Myometrial cell (primary cell): ENCODE results near the gene RNU11. TPM values are rescaled to one million over a fixed set of nuclear protein-coding genes. Genes with fewer than 3 reads are reported as not detected.

Experiments
- total RNA-seq: library from RNA; depleted of rRNA; stranded (reverse); fragments of >200 nt; gene quantifications from 2 replicates; pipeline ENCODE4 v1.2.3, GENCODE V29; 2015

Gene RNU11
- total RNA-seq = not detected in 2 replicates

GRCh38 chr1:28648474-28649198 lies at the start of gene RNU11:
Gene RNU11 (plus strand): TSS chr1:28648600.

GRCh38 chr1:28642847-28643635 lies 5.4 kb upstream of the RNU11 start, which contains the start of gene TAF12:
Gene TAF12 (minus strand): TSS chr1:28643067. CDS start chr1:28622081, 20,986 bp downstream.

GRCh38 chr1:28668191-28668955 lies 20.0 kb downstream of the RNU11 start, which contains the start of gene GMEB1:
Gene GMEB1 (plus strand): TSS chr1:28668784. CDS start chr1:28683613, 14,829 bp downstream.

Other genes with a start within 250 kb of the RNU11 start
- gene RCC1, start 142.6 kb upstream of the RNU11 start, total RNA-seq = 57.4 and 65.9 TPM in 2 replicates
- gene TRNAU1AP, start 95.5 kb upstream of the RNU11 start, total RNA-seq = 32.6 and 45.3 TPM in 2 replicates
- 3.4 and 13.5 TPM in 2 replicates for gene RAB42, start 56.3 kb upstream of the RNU11 start, total RNA-seq
- gene TAF12, start 5.5 kb upstream of the RNU11 start, total RNA-seq = 29.4 and 34.3 TPM in 2 replicates
- gene GMEB1, start 20.2 kb downstream of the RNU11 start, total RNA-seq = 6.4 and 8.1 TPM in 2 replicates
- 39.2 and 40.4 TPM in 2 replicates for gene YTHDF2, start 88.3 kb downstream of the RNU11 start, total RNA-seq
- gene OPRD1, start 163.6 kb downstream of the RNU11 start, total RNA-seq = not detected in 2 replicates